Measurements from ENCODE around the gene ZNF547. TPM values are rescaled to one million over a fixed set of nuclear protein-coding genes. Genes with fewer than 3 reads are reported as not detected.

ZNF547 gene
- total RNA-seq, 2 experiments from 2014 or later: 1.4 to 2.1 TPM

DNA sequence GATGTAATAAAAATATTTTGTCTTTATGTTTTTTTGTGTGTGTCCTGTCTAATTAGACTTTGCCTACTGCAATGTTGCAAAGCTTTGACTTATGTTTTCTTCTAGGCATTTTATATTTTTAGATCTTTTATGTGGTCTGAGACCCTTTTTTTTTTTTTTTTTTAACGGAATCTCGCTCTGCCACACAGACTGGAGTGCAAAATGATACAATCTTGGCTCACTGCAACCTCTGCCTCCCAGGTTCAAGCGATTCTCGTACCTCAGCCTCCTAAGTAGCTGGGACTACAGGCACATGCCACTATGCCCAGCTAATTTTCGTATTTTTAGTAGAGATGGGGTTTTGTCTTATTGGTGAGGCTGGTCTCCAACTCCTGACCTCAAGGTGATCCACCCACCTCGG lies 20.8 kb upstream of the ZNF547 start:
- no peak for ATAC-seq (ENCODE audit: poor library complexity)
- CTCF ChIA-PET: interaction anchor here (0.7 kb wide), 1 partner anchor 18 kb away, joined by 3 read pairs; no protein-coding TSS in a partner anchor
- Histone ChIP-seq H3K9me3 (ENCODE audit: control insufficient read depth in 1 of 2, insufficient read depth in 1 of 2, low read length in 2 of 2) (peaks cover 10 to 24% of the 10 kb centered on the region in 2 experiments), H3K36me3 (ENCODE audit: insufficient read depth, low read length) (no peaks in the 10 kb centered on the region), H3K4me1 (ENCODE audit: insufficient read depth, low read length) (no peaks in the 10 kb centered on the region), H3K27ac (ENCODE audit: low read depth in 1 of 2, low read length in 2 of 2) (no peak overlapping the region), H3K27me3 (ENCODE audit: control insufficient read depth in 1 of 2, insufficient read depth in 2 of 2, low read length in 2 of 2) (no peaks in the 10 kb centered on the region), H3K4me3 (ENCODE audit: low read length) (no peak overlapping the region)
- H3K9me3 Mint-ChIP-seq: peaks cover 10% of the 10 kb centered on the region
- peaks cover 10% of the 10 kb centered on the region for H3K36me3 Mint-ChIP-seq (ENCODE audit: low read depth)
- no peak for DNase-seq
- no peak overlapping the region for H3K27ac Mint-ChIP-seq
- H3K27me3 Mint-ChIP-seq: peaks cover 4% of the 10 kb centered on the region
- TF ChIP-seq, protein P1, sequence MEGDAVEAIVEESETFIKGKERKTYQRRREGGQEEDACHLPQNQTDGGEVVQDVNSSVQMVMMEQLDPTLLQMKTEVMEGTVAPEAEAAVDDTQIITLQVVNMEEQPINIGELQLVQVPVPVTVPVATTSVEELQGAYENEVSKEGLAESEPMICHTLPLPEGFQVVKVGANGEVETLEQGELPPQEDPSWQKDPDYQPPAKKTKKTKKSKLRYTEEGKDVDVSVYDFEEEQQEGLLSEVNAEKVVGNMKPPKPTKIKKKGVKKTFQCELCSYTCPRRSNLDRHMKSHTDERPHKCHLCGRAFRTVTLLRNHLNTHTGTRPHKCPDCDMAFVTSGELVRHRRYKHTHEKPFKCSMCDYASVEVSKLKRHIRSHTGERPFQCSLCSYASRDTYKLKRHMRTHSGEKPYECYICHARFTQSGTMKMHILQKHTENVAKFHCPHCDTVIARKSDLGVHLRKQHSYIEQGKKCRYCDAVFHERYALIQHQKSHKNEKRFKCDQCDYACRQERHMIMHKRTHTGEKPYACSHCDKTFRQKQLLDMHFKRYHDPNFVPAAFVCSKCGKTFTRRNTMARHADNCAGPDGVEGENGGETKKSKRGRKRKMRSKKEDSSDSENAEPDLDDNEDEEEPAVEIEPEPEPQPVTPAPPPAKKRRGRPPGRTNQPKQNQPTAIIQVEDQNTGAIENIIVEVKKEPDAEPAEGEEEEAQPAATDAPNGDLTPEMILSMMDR (IDR thresholded peaks at IDR 0.05): no peak
- H3K4me3 Mint-ChIP-seq: no peak overlapping the region
- POLR2A ChIA-PET: interaction anchor here (0.6 kb wide), 1 partner anchor 895 kb away, joined by 3 read pairs; no protein-coding TSS in a partner anchor
- intact Hi-C loops (cut with DNase I, micrococcal nuclease): no loop called here
- no peaks in the 10 kb centered on the region for H3K4me1 Mint-ChIP-seq (ENCODE audit: low read depth)

DNA sequence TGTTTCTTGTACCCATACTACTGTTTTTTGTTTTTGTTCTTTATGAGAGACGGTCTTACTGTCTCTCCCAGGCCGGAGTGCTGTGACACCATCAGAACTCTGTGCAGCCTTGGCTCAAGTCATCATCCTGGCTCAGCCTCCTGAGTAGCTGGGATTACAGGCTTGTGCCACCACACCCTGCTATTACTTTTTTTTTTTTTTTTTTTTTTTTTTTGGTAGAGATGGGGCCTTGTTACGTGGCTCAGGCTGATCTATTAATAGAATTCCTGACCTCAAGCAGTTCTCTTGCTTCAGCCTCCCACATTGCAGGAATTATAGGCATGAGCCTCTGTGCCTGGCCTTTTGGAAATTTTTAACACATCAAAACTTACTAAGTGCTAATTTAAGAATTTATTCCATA lies 15.2 kb upstream of the ZNF547 start:
- H3K36me3 ChIP-seq (ENCODE audit: insufficient read depth, low read length): peaks cover 7% of the 10 kb centered on the region
- CTCF ChIA-PET: no interaction called here
- H3K27me3 ChIP-seq (ENCODE audit: control insufficient read depth in 1 of 2, insufficient read depth in 2 of 2, low read length in 2 of 2): no peaks in the 10 kb centered on the region
- H3K9me3 ChIP-seq (ENCODE audit: control insufficient read depth in 1 of 2, insufficient read depth in 1 of 2, low read length in 2 of 2): peaks cover 10 to 20% of the 10 kb centered on the region in 2 experiments
- intact Hi-C loops (cut with DNase I, micrococcal nuclease): no loop called here
- no peak overlapping the region for H3K4me3 ChIP-seq (ENCODE audit: low read length)
- ATAC-seq (ENCODE audit: poor library complexity): no peak
- DNase-seq: no peak
- H3K27ac Mint-ChIP-seq: no peak overlapping the region
- peaks cover 9% of the 10 kb centered on the region for H3K27me3 Mint-ChIP-seq
- no peak overlapping the region for H3K27ac ChIP-seq (ENCODE audit: low read depth in 1 of 2, low read length in 2 of 2)
- no peak overlapping the region for H3K4me3 Mint-ChIP-seq
- H3K36me3 Mint-ChIP-seq (ENCODE audit: low read depth): peaks cover 30% of the 10 kb centered on the region
- H3K9me3 Mint-ChIP-seq: peaks cover 17% of the 10 kb centered on the region
- TF ChIP-seq, protein P1 (IDR thresholded peaks at IDR 0.05): no peak
- peaks cover 29% of the 10 kb centered on the region for H3K4me1 Mint-ChIP-seq (ENCODE audit: low read depth)
- POLR2A ChIA-PET: no interaction called here
- H3K4me1 ChIP-seq (ENCODE audit: insufficient read depth, low read length): peaks cover 18% of the 10 kb centered on the region

DNA sequence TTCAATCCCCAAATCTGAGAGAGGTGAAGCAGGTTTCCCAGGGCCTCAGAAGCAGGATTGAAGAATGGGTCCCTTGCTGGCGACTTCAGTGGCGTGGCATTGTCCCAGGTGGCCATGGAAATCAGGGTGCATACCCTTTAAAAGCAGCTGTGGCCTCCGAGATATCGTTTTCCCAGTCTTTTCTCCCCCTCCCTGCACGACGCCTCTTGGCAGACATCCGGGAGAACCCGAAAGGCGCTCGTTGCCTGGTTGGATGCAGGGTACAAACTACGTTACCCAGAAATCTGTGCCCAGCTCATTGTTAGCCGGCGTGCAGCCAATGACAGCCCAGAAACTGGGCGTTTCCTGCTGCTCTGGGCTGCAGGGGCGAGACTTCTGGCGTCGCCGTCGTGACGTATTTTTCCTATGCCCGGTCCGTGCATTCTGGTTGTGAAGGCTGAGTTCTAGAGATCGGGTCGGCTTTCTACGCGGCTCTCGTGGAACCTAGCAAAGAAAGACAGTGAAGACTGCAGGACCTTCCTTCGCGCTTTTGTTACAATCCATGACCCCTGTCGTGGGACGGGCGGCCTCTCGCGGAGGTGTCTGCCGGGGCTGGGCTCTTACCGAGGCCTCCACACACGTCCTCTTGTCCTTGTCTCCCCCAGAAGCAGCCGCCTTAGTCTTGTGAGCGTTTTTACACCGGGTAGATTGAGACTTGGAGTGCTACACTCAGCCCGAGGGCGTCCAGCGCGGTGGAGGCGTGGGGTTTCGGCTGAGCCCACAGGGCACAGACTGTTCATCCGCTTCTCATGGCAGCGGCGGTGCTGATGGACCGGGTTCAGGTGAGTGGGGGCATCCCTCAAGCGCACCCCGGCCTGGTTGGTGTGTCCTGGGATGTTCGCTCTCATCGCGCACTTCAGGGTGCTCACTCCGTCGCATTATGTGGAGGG lies 12.2 kb upstream of the ZNF547 start, which contains the start of gene ZNF304:
Gene ZNF304, plus strand, starts transcription at position 395 of the 929 bp plus-strand sequence. Its CDS starts 394 bp downstream, at position 789.
- TF ChIP-seq, protein P1 (IDR thresholded peaks at IDR 0.05): no peak
- ATAC-seq (ENCODE audit: poor library complexity) (peak; percentile 99), DNase-seq (peak; percentile 63 to 93 (median 76))
- ChIA-PET CTCF (no interaction called here), POLR2A (interaction anchor here (0.6 to 1.7 kb wide), 14 partner anchors 9 to 832 kb away, joined by 3 to 20 read pairs (median 4); partner anchors contain the start of genes TRAPPC2B, ZNF154, ZNF211 and ZNF264)
- no peaks in the 10 kb centered on the region for H3K27me3 ChIP-seq (ENCODE audit: control insufficient read depth in 1 of 2, insufficient read depth in 2 of 2, low read length in 2 of 2)
- H3K4me3 ChIP-seq (ENCODE audit: low read length): peak within 1 kb of the TSS; percentile 97
- Mint-ChIP-seq H3K4me1 (ENCODE audit: low read depth) (peaks cover 35% of the 10 kb centered on the region), H3K9me3 (peaks cover 19% of the 10 kb centered on the region), H3K27me3 (peaks cover 9% of the 10 kb centered on the region), H3K36me3 (ENCODE audit: low read depth) (peaks cover 60% of the 10 kb centered on the region), H3K4me3 (peak within 1 kb of the TSS; percentile 93), H3K27ac (peak within 1 kb of the TSS; percentile 90)
- peaks cover 31 to 40% of the 10 kb centered on the region in 2 experiments for H3K9me3 ChIP-seq (ENCODE audit: control insufficient read depth in 1 of 2, insufficient read depth in 1 of 2, low read length in 2 of 2)
- H3K27ac ChIP-seq (ENCODE audit: low read depth in 1 of 2, low read length in 2 of 2): peak within 1 kb of the TSS in 1 of 2 donors; percentile 80
- H3K36me3 ChIP-seq (ENCODE audit: insufficient read depth, low read length): peaks cover 37% of the 10 kb centered on the region
- intact Hi-C loops (cut with DNase I, micrococcal nuclease): loop anchor here (2.0 to 10.0 kb wide), 5 partner anchors 69 to 756 kb away; partner anchors contain the start of genes ZNF460 (in 2 of the 2), ZNF805 (in 2 of the 2) and ZNF71 (in 1 of the 2)
- H3K4me1 ChIP-seq (ENCODE audit: insufficient read depth, low read length): peaks cover 18% of the 10 kb centered on the region
